MCF 10A (cell line): ENCODE results near the gene ARHGEF4. TPM values are rescaled to one million over a fixed set of nuclear protein-coding genes. Genes with fewer than 3 reads are reported as not detected.

Source experiments
- BruUV-seq: library from RNA; stranded (reverse); fragments of 400-500 nt; replicated peaks from 2 replicates; lab custom pipeline; 2021; lab: Mats Ljungman, UMichigan
- CTCF ChIA-PET: fragments of 300-600 bp; sonication (Branson Sonifier 250); formaldehyde crosslinking; extraction: SDS; loops from one replicate; lab custom pipeline; 2021; ENCODE audit warnings: antibody characterized with exemption, inconsistent platforms; lab: Yijun Ruan, JAX
- POLR2A ChIA-PET: fragments of 300-600, 350-650 bp; sonication (Branson Sonifier 250); formaldehyde crosslinking; extraction: SDS; loops from one replicate; lab custom pipeline; 2020; ENCODE audit warnings: antibody characterized with exemption, inconsistent platforms; lab: Yijun Ruan, JAX
- DNase-seq: peaks from one replicate; pipeline ENCODE4 v3.0.0-alpha.2; 2018; ENCODE audit not compliant: unreplicated experiment
- H3K27ac Mint-ChIP-seq: one replicate; pipeline ENCODE4 v1.8.0; 2022; ENCODE audit warnings: mild to moderate bottlenecking, low read depth, mixed read lengths; ENCODE audit not compliant: unreplicated experiment
- H3K27me3 Mint-ChIP-seq: one replicate; pipeline ENCODE4 v1.8.0; 2022; ENCODE audit warnings: mixed read lengths; ENCODE audit not compliant: insufficient read depth, unreplicated experiment
- H3K36me3 Mint-ChIP-seq: one replicate; pipeline ENCODE4 v1.8.0; 2022; ENCODE audit warnings: mild to moderate bottlenecking, moderate library complexity, mixed read lengths; ENCODE audit not compliant: insufficient read depth, unreplicated experiment
- H3K4me1 Mint-ChIP-seq: one replicate; pipeline ENCODE4 v1.8.0; 2022; ENCODE audit warnings: mixed read lengths; ENCODE audit not compliant: insufficient read depth, unreplicated experiment
- H3K4me3 Mint-ChIP-seq: one replicate; pipeline ENCODE4 v1.8.0; 2022; ENCODE audit warnings: mild to moderate bottlenecking, moderate library complexity, mixed read lengths; ENCODE audit not compliant: unreplicated experiment
- H3K9me3 Mint-ChIP-seq: one replicate; pipeline ENCODE4 v1.8.0; 2022; ENCODE audit warnings: mixed read lengths; ENCODE audit not compliant: unreplicated experiment
- intact Hi-C: fragments of 100-400 bp; cut with micrococcal nuclease; formaldehyde crosslinking; loops from 2 replicates; pipeline ENCODE4 v1.14.1; 2022
- total RNA-seq: library from RNA; stranded (reverse); gene quantifications from 2 replicates; pipeline ENCODE4 v1.2.3, GENCODE V29; 2022
- TF ChIP-seq, protein P1 (sequence below): fragments of 200-600 bp; IDR thresholded peaks from one replicate; pipeline ENCODE4 v1.8.0; 2022; ENCODE audit warnings: antibody characterized with exemption, mild to moderate bottlenecking; ENCODE audit not compliant: unreplicated experiment

ARHGEF4 gene
- total RNA-seq, 1 experiment from 2014 or later = 52.0 TPM

DNA sequence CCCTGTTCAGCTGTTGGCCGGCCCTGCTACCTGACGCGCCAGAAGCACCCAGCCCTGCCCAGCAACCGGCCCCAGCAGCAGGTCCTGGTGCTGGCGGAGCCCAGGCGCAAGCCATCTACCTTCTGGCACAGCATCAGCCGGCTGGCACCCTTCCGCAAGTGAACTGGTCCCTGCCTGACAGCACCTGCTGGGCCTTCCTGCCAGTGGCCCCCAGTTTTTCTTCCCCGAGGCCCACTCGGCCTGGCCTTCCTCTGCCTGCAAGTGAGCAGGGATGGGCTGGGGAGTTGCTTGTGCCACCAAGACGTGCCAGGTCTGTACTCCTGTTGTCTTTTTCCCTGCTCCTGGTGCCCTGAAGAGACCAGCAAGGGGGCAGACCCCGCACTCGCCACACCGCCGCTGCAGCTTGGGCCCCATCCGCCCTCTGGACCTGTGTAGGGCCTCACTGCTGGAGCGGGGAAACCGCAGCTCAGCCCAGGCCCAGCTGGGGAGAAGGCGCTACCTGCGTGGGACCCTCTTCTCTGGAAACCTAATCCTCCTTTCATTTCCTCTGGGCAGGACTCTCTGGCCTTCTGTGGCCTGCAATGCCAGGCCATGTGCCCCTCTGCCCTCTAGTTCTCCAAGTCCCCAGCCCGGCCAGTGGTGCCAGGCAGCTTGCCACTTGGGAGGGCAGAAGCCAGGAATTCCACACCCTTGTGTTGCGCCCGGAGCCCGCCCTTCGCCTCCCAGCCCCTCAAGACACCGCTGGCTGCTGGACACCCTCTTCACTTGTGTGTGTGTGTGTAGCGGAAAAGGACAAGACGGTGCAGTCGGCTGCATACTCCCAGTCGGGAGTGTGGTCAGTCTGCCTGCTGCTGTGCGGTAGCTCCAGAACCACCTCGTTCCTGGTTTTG is 209.6 kb downstream of the ARHGEF4 start:
- Mint-ChIP-seq H3K4me1 (no peaks in the 10 kb centered on the region), H3K27me3 (no peaks in the 10 kb centered on the region), H3K27ac (no peak overlapping the region), H3K9me3 (no peaks in the 10 kb centered on the region), H3K4me3 (no peak overlapping the region), H3K36me3 (peaks cover 55% of the 10 kb centered on the region)
- CTCF ChIA-PET = interaction anchor here (1.9 kb wide), 1 partner anchor 9 kb away, joined by 6 read pairs; no protein-coding TSS in a partner anchor
- TF ChIP-seq, protein P1, sequence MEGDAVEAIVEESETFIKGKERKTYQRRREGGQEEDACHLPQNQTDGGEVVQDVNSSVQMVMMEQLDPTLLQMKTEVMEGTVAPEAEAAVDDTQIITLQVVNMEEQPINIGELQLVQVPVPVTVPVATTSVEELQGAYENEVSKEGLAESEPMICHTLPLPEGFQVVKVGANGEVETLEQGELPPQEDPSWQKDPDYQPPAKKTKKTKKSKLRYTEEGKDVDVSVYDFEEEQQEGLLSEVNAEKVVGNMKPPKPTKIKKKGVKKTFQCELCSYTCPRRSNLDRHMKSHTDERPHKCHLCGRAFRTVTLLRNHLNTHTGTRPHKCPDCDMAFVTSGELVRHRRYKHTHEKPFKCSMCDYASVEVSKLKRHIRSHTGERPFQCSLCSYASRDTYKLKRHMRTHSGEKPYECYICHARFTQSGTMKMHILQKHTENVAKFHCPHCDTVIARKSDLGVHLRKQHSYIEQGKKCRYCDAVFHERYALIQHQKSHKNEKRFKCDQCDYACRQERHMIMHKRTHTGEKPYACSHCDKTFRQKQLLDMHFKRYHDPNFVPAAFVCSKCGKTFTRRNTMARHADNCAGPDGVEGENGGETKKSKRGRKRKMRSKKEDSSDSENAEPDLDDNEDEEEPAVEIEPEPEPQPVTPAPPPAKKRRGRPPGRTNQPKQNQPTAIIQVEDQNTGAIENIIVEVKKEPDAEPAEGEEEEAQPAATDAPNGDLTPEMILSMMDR = no peak
- no peak for DNase-seq
- intact Hi-C loops = no loop called here
- POLR2A ChIA-PET = no interaction called here
- BruUV-seq = TSS peak; percentile 42

DNA sequence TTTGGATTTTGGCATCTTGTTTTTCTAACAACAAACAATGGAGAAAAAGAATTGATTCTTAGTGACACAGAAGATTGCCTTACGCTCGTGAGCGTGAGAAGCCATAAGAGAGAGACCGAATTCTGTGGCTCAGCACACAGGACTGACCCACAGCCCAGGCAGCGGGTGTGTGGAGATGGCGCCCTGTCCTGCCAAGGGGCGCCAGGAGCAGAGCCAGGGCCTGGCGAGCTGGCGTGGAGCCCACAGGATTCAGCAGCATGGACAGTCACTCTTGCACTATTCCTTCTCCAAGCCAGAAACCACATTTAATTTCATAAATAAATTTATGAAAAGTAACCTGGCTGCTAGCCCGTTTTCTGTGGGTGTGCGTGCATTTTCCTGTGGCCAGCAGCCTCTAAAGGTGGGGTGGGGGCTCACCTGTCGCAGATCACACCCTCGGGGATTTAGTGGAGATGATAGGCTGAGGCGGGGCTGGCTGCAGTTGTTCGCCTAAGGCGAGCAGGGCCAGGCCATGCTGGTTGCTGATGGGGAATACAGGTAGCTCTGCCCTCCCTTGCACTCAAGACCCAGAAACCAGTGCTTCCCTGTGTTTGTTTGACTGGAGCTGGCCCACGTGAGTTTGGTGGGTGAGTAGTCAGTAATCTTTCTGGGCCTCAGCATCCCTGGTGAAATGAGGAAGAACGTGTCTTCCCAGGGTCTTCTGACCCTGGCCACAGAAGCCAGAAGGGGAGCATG is 210.4 kb downstream of the ARHGEF4 start:
- ChIA-PET CTCF (interaction anchor here (1.9 kb wide), 1 partner anchor 10 kb away, joined by 6 read pairs; no protein-coding TSS in a partner anchor), POLR2A (interaction anchor here (1.1 kb wide), 1 partner anchor 446 kb away, joined by 3 read pairs; no protein-coding TSS in a partner anchor)
- DNase-seq = no peak
- Mint-ChIP-seq H3K4me3 (no peak overlapping the region), H3K9me3 (no peaks in the 10 kb centered on the region), H3K27me3 (no peaks in the 10 kb centered on the region), H3K27ac (no peak overlapping the region), H3K4me1 (no peaks in the 10 kb centered on the region), H3K36me3 (peaks cover 63% of the 10 kb centered on the region)
- TF ChIP-seq, protein P1 = no peak
- BruUV-seq = no TSS peak
- intact Hi-C loops = no loop called here

DNA sequence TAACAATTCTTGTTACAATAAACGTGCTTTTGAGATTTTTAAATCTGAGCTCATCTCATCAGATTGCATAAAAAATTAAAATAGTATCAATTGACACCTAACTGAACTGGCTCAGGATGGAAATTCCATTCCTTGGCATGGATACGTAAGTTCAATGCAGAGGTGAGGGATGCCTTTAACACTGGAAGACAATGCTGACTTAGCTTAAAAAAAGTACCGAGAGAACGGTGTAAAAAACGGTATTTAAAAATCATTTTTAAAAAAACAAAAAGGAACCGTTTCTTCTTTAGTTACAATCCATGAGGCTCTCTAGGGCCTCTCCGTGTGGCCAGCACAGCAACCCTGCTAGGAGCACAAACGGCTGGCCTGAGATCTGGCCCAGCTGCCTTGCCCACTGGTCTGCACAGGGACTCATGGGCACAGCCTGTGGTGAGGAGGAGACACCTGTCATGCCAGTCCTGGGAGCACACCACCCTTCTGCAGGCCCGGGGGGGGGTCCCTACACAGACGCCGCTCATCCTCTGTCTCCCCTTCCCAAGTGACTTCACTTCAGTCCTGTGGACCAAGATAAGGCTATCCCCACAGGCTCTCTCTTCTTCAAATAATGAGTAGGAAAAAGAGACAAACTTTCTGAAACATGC is 211.3 kb downstream of the ARHGEF4 start:
- intact Hi-C loops = no loop called here
- TF ChIP-seq, protein P1 = no peak
- no TSS peak for BruUV-seq
- Mint-ChIP-seq H3K9me3 (no peaks in the 10 kb centered on the region), H3K4me3 (no peak overlapping the region), H3K36me3 (peaks cover 73% of the 10 kb centered on the region), H3K4me1 (no peaks in the 10 kb centered on the region), H3K27ac (no peak overlapping the region), H3K27me3 (no peaks in the 10 kb centered on the region)
- POLR2A ChIA-PET = interaction anchor here (1.1 kb wide), 1 partner anchor 445 kb away, joined by 3 read pairs; no protein-coding TSS in a partner anchor
- CTCF ChIA-PET = interaction anchor here (1.9 kb wide), 1 partner anchor 11 kb away, joined by 6 read pairs; no protein-coding TSS in a partner anchor
- DNase-seq = no peak

DNA sequence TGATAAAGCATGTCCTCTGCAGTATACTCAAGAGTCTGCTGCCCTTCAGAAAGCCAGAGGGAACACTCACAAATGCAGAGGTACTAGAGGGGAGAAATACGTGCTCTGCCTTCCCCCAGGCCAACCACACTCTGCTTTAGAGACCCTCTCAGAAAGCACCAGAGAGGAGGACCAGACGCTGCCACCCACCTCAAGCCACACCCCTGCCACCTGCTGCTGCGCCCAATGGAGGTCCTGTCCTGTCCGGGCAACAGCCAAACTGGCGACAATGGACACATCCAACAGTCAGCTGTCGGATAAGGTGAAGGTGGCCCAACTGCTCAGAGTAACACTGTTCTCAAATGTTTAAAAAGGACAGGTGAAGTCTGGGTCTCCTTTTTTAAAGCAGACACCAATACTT is 211.9 kb downstream of the ARHGEF4 start:
- H3K4me3 Mint-ChIP-seq = no peak overlapping the region
- DNase-seq = no peak
- no peak overlapping the region for H3K27ac Mint-ChIP-seq
- ChIA-PET POLR2A (no interaction called here), CTCF (no interaction called here)
- H3K27me3 Mint-ChIP-seq = no peaks in the 10 kb centered on the region
- H3K36me3 Mint-ChIP-seq = peaks cover 79% of the 10 kb centered on the region
- TF ChIP-seq, protein P1 = no peak
- no peaks in the 10 kb centered on the region for H3K4me1 Mint-ChIP-seq
- BruUV-seq = no TSS peak
- H3K9me3 Mint-ChIP-seq = no peaks in the 10 kb centered on the region
- intact Hi-C loops = no loop called here
